Mesenchymal stem cell (in vitro differentiated cells and primary cell): ENCODE data around the gene FAF1.

ENCODE experiments used
- DNase-seq: peaks from one replicate; pipeline ENCODE4 v3.0.0-alpha.2; 2013
- H2AFZ ChIP-seq: one replicate; pipeline ENCODE4 v1.6.1; 2013; ENCODE audit warnings: low read depth, mild to moderate bottlenecking, control low read depth, inconsistent platforms, low read length, moderate library complexity
- H2AK5ac ChIP-seq: 2 replicates; pipeline ENCODE4 v1.6.1; 2013; ENCODE audit warnings: low read length, moderate library complexity, mild to moderate bottlenecking, inconsistent platforms; ENCODE audit not compliant: severe bottlenecking
- H2BK120ac ChIP-seq: one replicate; pipeline ENCODE4 v1.6.1; 2013; ENCODE audit warnings: low read depth, mild to moderate bottlenecking, inconsistent platforms, low read length, moderate library complexity
- H2BK12ac ChIP-seq, 2 experiments: one replicate each; pipeline ENCODE4 v1.6.1; 2013; ENCODE audit warnings: inconsistent platforms in 2 of 2, low read length in 2 of 2, mild to moderate bottlenecking in 2 of 2, moderate library complexity in 2 of 2, control low read depth in 1 of 2
- H2BK15ac ChIP-seq: one replicate; pipeline ENCODE4 v1.6.1; 2013; ENCODE audit warnings: mild to moderate bottlenecking, low read depth, inconsistent platforms; ENCODE audit not compliant: poor library complexity, severe bottlenecking
- H2BK5ac ChIP-seq: 2 replicates; pipeline ENCODE4 v1.6.1; 2013; ENCODE audit warnings: low read depth, mild to moderate bottlenecking, low read length, control low read depth, inconsistent platforms; ENCODE audit not compliant: poor library complexity, severe bottlenecking
- H3K14ac ChIP-seq, 2 experiments: one replicate each; pipeline ENCODE4 v1.6.1; 2013; ENCODE audit warnings: inconsistent platforms in 2 of 2, low read length in 2 of 2, control low read depth in 1 of 2, mild to moderate bottlenecking in 1 of 2, moderate library complexity in 1 of 2
- H3K18ac ChIP-seq, 2 experiments: one replicate each; pipeline ENCODE4 v1.6.1; 2013; ENCODE audit warnings: inconsistent platforms in 2 of 2, low read length in 2 of 2, control low read depth in 1 of 2, low read depth in 1 of 2, mild to moderate bottlenecking in 1 of 2
- H3K23ac ChIP-seq, 2 experiments: one replicate each; pipeline ENCODE4 v1.6.1; 2013; ENCODE audit warnings: inconsistent platforms in 2 of 2, low read length in 2 of 2, mild to moderate bottlenecking in 2 of 2, moderate library complexity in 2 of 2, control low read depth in 1 of 2
- H3K27ac ChIP-seq: 2 replicates; pipeline ENCODE4 v1.5.1; 2013; ENCODE audit warnings: mild to moderate bottlenecking, moderate library complexity, low read length, control low read depth, inconsistent platforms; ENCODE audit not compliant: poor library complexity, severe bottlenecking
- H3K27me3 ChIP-seq, 2 experiments: 2 replicates each; pipeline versions ENCODE4 v1.6.1 to v1.7.0; 2013; ENCODE audit warnings: low read length in 2 of 2, mild to moderate bottlenecking in 2 of 2, moderate library complexity in 2 of 2, control low read depth in 1 of 2, inconsistent platforms in 1 of 2; ENCODE audit not compliant: control insufficient read depth in 1 of 2, insufficient read depth in 1 of 2
- H3K36me3 ChIP-seq, 2 experiments: 2 replicates each; pipeline versions ENCODE4 v1.6.1 to v1.7.0; 2013; ENCODE audit warnings: low read length in 2 of 2, control low read depth in 1 of 2, inconsistent platforms in 1 of 2, low read depth in 1 of 2, mild to moderate bottlenecking in 1 of 2; ENCODE audit not compliant: insufficient read depth in 2 of 2, control insufficient read depth in 1 of 2
- H3K4ac ChIP-seq, 2 experiments: one replicate each; pipeline ENCODE4 v1.6.1; 2013; ENCODE audit warnings: inconsistent platforms in 2 of 2, low read length in 2 of 2, mild to moderate bottlenecking in 2 of 2, moderate library complexity in 2 of 2, control low read depth in 1 of 2, low read depth in 1 of 2
- H3K4me1 ChIP-seq: 2 replicates; pipeline ENCODE4 v1.6.1; 2013; ENCODE audit warnings: low read depth, low read length, control low read depth; ENCODE audit not compliant: control insufficient read depth, insufficient read depth
- H3K4me2 ChIP-seq: 2 replicates; pipeline ENCODE4 v1.6.1; 2013; ENCODE audit warnings: low read length, mild to moderate bottlenecking, inconsistent platforms; ENCODE audit not compliant: poor library complexity, severe bottlenecking
- H3K4me3 ChIP-seq, 2 experiments: 2 replicates each; pipeline versions ENCODE4 v1.5.1 to v1.7.0; 2013; ENCODE audit warnings: low read length in 2 of 2, mild to moderate bottlenecking in 2 of 2, control low read depth in 1 of 2, low read depth in 1 of 2; ENCODE audit not compliant: insufficient read depth in 1 of 2
- H3K79me1 ChIP-seq: replicated peaks from 2 replicates; pipeline ENCODE4 v1.6.1; 2013; ENCODE audit warnings: mild to moderate bottlenecking, control low read depth, low read length, inconsistent platforms; ENCODE audit not compliant: poor library complexity, severe bottlenecking
- H3K9ac ChIP-seq: 2 replicates; pipeline ENCODE4 v1.7.0; 2013; ENCODE audit warnings: mild to moderate bottlenecking, low read length, moderate library complexity
- H3K9me3 ChIP-seq: 2 replicates; pipeline ENCODE4 v1.7.0; 2013; ENCODE audit warnings: mild to moderate bottlenecking, low read length; ENCODE audit not compliant: control insufficient read depth
- H4K8ac ChIP-seq: one replicate; pipeline ENCODE4 v1.6.1; 2013; ENCODE audit warnings: inconsistent platforms, mild to moderate bottlenecking, low read length, moderate library complexity
- H4K91ac ChIP-seq: one replicate; pipeline ENCODE4 v1.6.1; 2013; ENCODE audit warnings: mild to moderate bottlenecking, low read length, inconsistent platforms
- WGBS: methylation state at CpG from one replicate; pipeline ENCODE4 v1.1.7; 2013; ENCODE audit warnings: mixed read lengths; 5-methylcytosine and 5-hydroxymethylcytosine counted together

Gene FAF1

GRCh38 chr1:50779801-50780200 is 180.3 kb downstream of the FAF1 start:
- no peak overlapping the region for H3K4ac ChIP-seq
- H3K79me1 ChIP-seq, result peaks cover 9% of the 10 kb centered on the region
- no peaks in the 10 kb centered on the region for H3K27me3 ChIP-seq
- no peak overlapping the region for H3K27ac ChIP-seq
- peaks cover 1% of the 10 kb centered on the region for H3K4me1 ChIP-seq
- no peak for DNase-seq
- no peak overlapping the region for H2AK5ac ChIP-seq
- no peak overlapping the region for H3K18ac ChIP-seq
- H3K14ac ChIP-seq, result no peak overlapping the region
- no peak overlapping the region for H2BK15ac ChIP-seq
- H3K9ac ChIP-seq, result no peak overlapping the region
- no peak overlapping the region for H2BK120ac ChIP-seq
- no peak overlapping the region for H3K4me2 ChIP-seq
- no peak overlapping the region for H2BK5ac ChIP-seq
- H2AFZ ChIP-seq, result no peak overlapping the region
- peaks cover 9 to 17% of the 10 kb centered on the region in 2 experiments for H3K36me3 ChIP-seq
- H3K4me3 ChIP-seq, result no peak overlapping the region
- H2BK12ac ChIP-seq, result no peak overlapping the region
- no peaks in the 10 kb centered on the region for H3K9me3 ChIP-seq
- H4K91ac ChIP-seq, result no peak overlapping the region
- no peak overlapping the region for H4K8ac ChIP-seq
- no peak overlapping the region for H3K23ac ChIP-seq
- no CpG with 5 or more reads among the region's 1 CpG for WGBS

- no CpG with 5 or more reads among the region's 1 CpG for WGBS
- Histone ChIP-seq H3K18ac (no peak overlapping the region), H2AFZ (no peak overlapping the region), H3K9me3 (no peaks in the 10 kb centered on the region), H3K4me2 (no peak overlapping the region), H3K14ac (no peak overlapping the region), H4K91ac (no peak overlapping the region), H2BK15ac (no peak overlapping the region), H3K27me3 (no peaks in the 10 kb centered on the region), H3K4me3 (no peak overlapping the region), H2BK120ac (no peak overlapping the region), H4K8ac (no peak overlapping the region), H3K27ac (no peak overlapping the region), H3K36me3 (peaks cover 6 to 14% of the 10 kb centered on the region in 2 experiments), H3K4ac (no peak overlapping the region), H3K9ac (no peak overlapping the region), H3K4me1 (no peaks in the 10 kb centered on the region), H2BK12ac (no peak overlapping the region), H3K79me1 (peaks cover 11% of the 10 kb centered on the region), H3K23ac (no peak overlapping the region), H2BK5ac (no peak overlapping the region), H2AK5ac (no peak overlapping the region)
- DNase-seq, result no peak
These were observed 184.3 kb downstream of the FAF1 start for GRCh38 chr1:50775740-50776139.

GRCh38 chr1:50774759-50775351 is 185.2 kb downstream of the FAF1 start:
- no peak overlapping the region for H3K27ac ChIP-seq
- no peak overlapping the region for H2BK15ac ChIP-seq
- no peak overlapping the region for H2BK120ac ChIP-seq
- WGBS, result 40% methylated on average over 1 of the region's 2 CpGs
- H3K27me3 ChIP-seq, result no peaks in the 10 kb centered on the region
- H4K8ac ChIP-seq, result no peak overlapping the region
- peak overlapping the region; percentile 5 for H3K9ac ChIP-seq
- no peak overlapping the region for H3K4me3 ChIP-seq
- H3K4ac ChIP-seq, result no peak overlapping the region
- peaks cover 10% of the 10 kb centered on the region for H3K79me1 ChIP-seq
- no peak overlapping the region for H2BK12ac ChIP-seq
- H4K91ac ChIP-seq, result no peak overlapping the region
- H2AFZ ChIP-seq, result no peak overlapping the region
- no peak overlapping the region for H3K23ac ChIP-seq
- H2AK5ac ChIP-seq, result no peak overlapping the region
- no peak overlapping the region for H3K4me2 ChIP-seq
- no peaks in the 10 kb centered on the region for H3K9me3 ChIP-seq
- no peak overlapping the region for H3K14ac ChIP-seq
- H3K36me3 ChIP-seq, result peaks cover 0 to 5% of the 10 kb centered on the region in 2 experiments
- H3K4me1 ChIP-seq, result no peaks in the 10 kb centered on the region
- no peak overlapping the region for H3K18ac ChIP-seq
- DNase-seq, result peak; percentile 67
- H2BK5ac ChIP-seq, result no peak overlapping the region

- H2BK12ac ChIP-seq, result no peak overlapping the region
- no peak overlapping the region for H3K18ac ChIP-seq
- H3K14ac ChIP-seq, result no peak overlapping the region
- H3K27me3 ChIP-seq, result no peaks in the 10 kb centered on the region
- H3K23ac ChIP-seq, result no peak overlapping the region
- H3K27ac ChIP-seq, result no peak overlapping the region
- no peaks in the 10 kb centered on the region for H3K4me1 ChIP-seq
- H4K91ac ChIP-seq, result no peak overlapping the region
- no peak overlapping the region for H2BK120ac ChIP-seq
- H2AFZ ChIP-seq, result no peak overlapping the region
- no peak overlapping the region for H2AK5ac ChIP-seq
- no peak overlapping the region for H3K4me3 ChIP-seq
- H2BK15ac ChIP-seq, result no peak overlapping the region
- H3K9me3 ChIP-seq, result no peaks in the 10 kb centered on the region
- H3K79me1 ChIP-seq, result peaks cover 10% of the 10 kb centered on the region
- no peak overlapping the region for H3K4ac ChIP-seq
- no peak for DNase-seq
- H3K9ac ChIP-seq, result no peak overlapping the region
- no peaks in the 10 kb centered on the region for H3K36me3 ChIP-seq
- H4K8ac ChIP-seq, result no peak overlapping the region
- no peak overlapping the region for H3K4me2 ChIP-seq
- no peak overlapping the region for H2BK5ac ChIP-seq
These were observed 193.4 kb downstream of the FAF1 start for GRCh38 chr1:50766688-50767087.
